HCT116 (cell line): Measurements from ENCODE around the gene TRIM65. TPM values are rescaled to one million over a fixed set of nuclear protein-coding genes. Genes with fewer than 3 reads are reported as not detected.

Source experiments
- ATAC-seq: fragments of 200-7000 bp; cut with Tn5 transposase; 2 replicates; pipeline ENCODE4 v1.9.1; 2020; ENCODE audit warnings: mild to moderate bottlenecking, moderate library complexity
- BruUV-seq: library from RNA; stranded (reverse); fragments of 400-500 nt; replicated peaks from 2 replicates; lab custom pipeline; 2021; lab: Mats Ljungman, UMichigan
- CTCF ChIA-PET: fragments of 300-600 bp; sonication (Branson Sonifier 250); formaldehyde crosslinking; loops from one replicate; lab custom pipeline; 2021; ENCODE audit warnings: antibody characterized with exemption; lab: Charles Lee
- POLR2A ChIA-PET: fragments of 300-600, 350-600 bp; sonication (Branson Sonifier 250); formaldehyde crosslinking; loops from one replicate; lab custom pipeline; 2021; ENCODE audit warnings: antibody characterized with exemption; lab: Charles Lee
- RAD21 ChIA-PET, 2 experiments: fragments of 300-600 bp; sonication (Branson Sonifier 250); formaldehyde crosslinking; loops; one replicate each; lab custom pipeline; 2023; ENCODE audit warnings: low total read pairs in 2 of 2; ENCODE audit not compliant: uncharacterized antibody in 2 of 2, unreplicated experiment in 2 of 2, low non-redundant PET in 1 of 2; lab: Charles Lee
- DNase-seq: peaks from one replicate; pipeline ENCODE4 v3.0.0-alpha.2; 2010; ENCODE audit warnings: low read depth, low spot score
- H2AFZ ChIP-seq: fragments of 200-600 bp; shearing (Covaris generic), sonication (generic); 2 replicates; pipeline ENCODE4 v1.6.1; 2017; ENCODE audit warnings: low read depth, mixed run types, mixed read lengths, antibody characterized with exemption, low read length; ENCODE audit not compliant: poor library complexity, severe bottlenecking
- H3K27ac ChIP-seq: 2 replicates; pipeline ENCODE4 v1.5.1; 2012; ENCODE audit warnings: low read depth, low read length
- H3K27me3 ChIP-seq: fragments of 200-600 bp; sonication (generic); 2 replicates; pipeline ENCODE4 v1.6.1; 2016; ENCODE audit warnings: mixed run types, low read length, mixed read lengths; ENCODE audit not compliant: insufficient read depth
- H3K36me3 ChIP-seq, 2 experiments: fragments of 200-500 bp in 1 of 2; fragments of 200-600 bp in 1 of 2; sonication (Bioruptor generic) in 1 of 2; sonication (generic) in 1 of 2; 2 replicates each; pipeline versions ENCODE4 v1.5.1 to v1.6.1; 2014 to 2016; ENCODE audit warnings: low read length in 2 of 2, inconsistent platforms in 1 of 2, mixed read lengths in 1 of 2, mixed run types in 1 of 2; ENCODE audit not compliant: insufficient read depth in 2 of 2, control insufficient read depth in 1 of 2
- H3K4me1 ChIP-seq, 2 experiments: fragments of 200-600 bp in 1 of 2; sonication (generic) in 1 of 2; 2 replicates each; pipeline versions ENCODE4 v1.5.1 to v1.6.1; 2012 to 2017; ENCODE audit warnings: low read length in 2 of 2, inconsistent platforms in 1 of 2, mild to moderate bottlenecking in 1 of 2, mixed read lengths in 1 of 2, mixed run types in 1 of 2, moderate library complexity in 1 of 2; ENCODE audit not compliant: insufficient read depth in 2 of 2, control insufficient read depth in 1 of 2
- H3K4me2 ChIP-seq: fragments of 200-600 bp; sonication (generic); 2 replicates; pipeline ENCODE4 v1.6.1; 2017; ENCODE audit warnings: mixed run types, low read length, mixed read lengths
- H3K4me3 ChIP-seq, 2 experiments: fragments of 200-600 bp in 1 of 2; sonication (generic) in 1 of 2; replicated peaks in 1 of 2; 2 replicates each; pipeline ENCODE4 v1.5.1; 2011 to 2016; ENCODE audit warnings: low read length in 2 of 2, control low read depth in 1 of 2, low read depth in 1 of 2, mild to moderate bottlenecking in 1 of 2, mixed read lengths in 1 of 2, mixed run types in 1 of 2
- H3K79me2 ChIP-seq: fragments of 200-600 bp; sonication (generic); 2 replicates; pipeline ENCODE4 v1.6.1; 2017; ENCODE audit warnings: mild to moderate bottlenecking, mixed run types, low read length, moderate library complexity, mixed read lengths; ENCODE audit not compliant: insufficient read depth
- H3K9ac ChIP-seq: fragments of 200-600 bp; sonication (generic); 2 replicates; pipeline ENCODE4 v1.6.1; 2016; ENCODE audit warnings: low read length, mixed read lengths
- H3K9me2 ChIP-seq: fragments of 200-600 bp; sonication (generic), shearing (Covaris generic); 2 replicates; pipeline ENCODE4 v1.6.1; 2017; ENCODE audit warnings: mixed run types, mild to moderate bottlenecking, moderate library complexity; ENCODE audit not compliant: insufficient read depth
- H3K9me3 ChIP-seq, 2 experiments: fragments of 200-500 bp in 1 of 2; fragments of 200-600 bp in 1 of 2; sonication (Bioruptor generic) in 1 of 2; sonication (generic) in 1 of 2; 2 replicates each; pipeline ENCODE4 v1.6.1; 2014 to 2017; ENCODE audit warnings: low read length in 2 of 2, mixed read lengths in 2 of 2, inconsistent platforms in 1 of 2, low read depth in 1 of 2, mild to moderate bottlenecking in 1 of 2, mixed run types in 1 of 2, moderate library complexity in 1 of 2; ENCODE audit not compliant: control insufficient read depth in 1 of 2, insufficient read depth in 1 of 2
- H4K20me1 ChIP-seq: fragments of 200-600 bp; sonication (generic), shearing (Covaris generic); 2 replicates; pipeline ENCODE4 v1.6.1; 2017; ENCODE audit warnings: mixed run types, mild to moderate bottlenecking, moderate library complexity; ENCODE audit not compliant: insufficient read depth
- ATF3 ChIP-seq: IDR thresholded peaks from 2 replicates; pipeline ENCODE4 v1.6.1; 2012
- CBX3 ChIP-seq: IDR thresholded peaks from 2 replicates; pipeline ENCODE4 v1.6.1; 2012; ENCODE audit warnings: low read depth
- CEBPB ChIP-seq: IDR thresholded peaks from 2 replicates; pipeline ENCODE4 v1.6.1; 2012; ENCODE audit warnings: low read depth
- EGR1 ChIP-seq: IDR thresholded peaks from 2 replicates; pipeline ENCODE4 v1.6.1; 2012; ENCODE audit warnings: low read depth
- EZH2 ChIP-seq: fragments of 200-600 bp; sonication (generic); IDR thresholded peaks from 2 replicates; pipeline ENCODE4 v1.6.1; 2017; ENCODE audit warnings: antibody characterized with exemption, mixed run types
- EZH2phosphoT487 ChIP-seq: fragments of 200-600 bp; IDR thresholded peaks from 2 replicates; pipeline ENCODE4 v1.6.1; 2018; ENCODE audit warnings: antibody characterized with exemption, borderline replicate concordance
- JUND ChIP-seq: IDR thresholded peaks from 2 replicates; pipeline ENCODE4 v1.6.1; 2012
- MAX ChIP-seq: IDR thresholded peaks from 2 replicates; pipeline ENCODE4 v1.6.1; 2012
- POLR2AphosphoS5 ChIP-seq: IDR thresholded peaks from 2 replicates; pipeline ENCODE4 v1.6.1; 2011; ENCODE audit warnings: mild to moderate bottlenecking, low read depth, low read length, moderate library complexity
- REST ChIP-seq: IDR thresholded peaks from 2 replicates; pipeline ENCODE4 v1.6.1; 2012; ENCODE audit warnings: low read depth
- SIN3A ChIP-seq: IDR thresholded peaks from 2 replicates; pipeline ENCODE4 v1.6.1; 2012; ENCODE audit warnings: low read depth
- SP1 ChIP-seq: IDR thresholded peaks from 2 replicates; pipeline ENCODE4 v1.6.1; 2012; ENCODE audit warnings: low read depth
- ZBTB33 ChIP-seq: IDR thresholded peaks from 2 replicates; pipeline ENCODE4 v1.6.1; 2011; ENCODE audit warnings: mild to moderate bottlenecking, low read length, moderate library complexity; ENCODE audit not compliant: insufficient replicate concordance; ENCODE audit errors: extremely low read depth
- ZFX ChIP-seq: fragments of 450-650 bp; IDR thresholded peaks from 2 replicates; pipeline ENCODE4 v1.6.1; 2017
- intact Hi-C: fragments of 100-400 bp; cut with micrococcal nuclease; formaldehyde crosslinking; loops from 2 replicates; pipeline ENCODE4 v1.10.0; 2022
- total RNA-seq: library from RNA; stranded (reverse); gene quantifications from one replicate; pipeline ENCODE4 v1.2.1, GENCODE V29; 2021; ENCODE audit not compliant: unreplicated experiment

Gene TRIM65
- total RNA-seq, 1 experiment from 2014 or later, result 53.0 TPM

- Histone ChIP-seq H3K27ac (no peak overlapping the region), H4K20me1 (no peaks in the 10 kb centered on the region), H3K79me2 (no peaks in the 10 kb centered on the region), H3K4me2 (no peak overlapping the region), H3K36me3 (0 out of 4 replicates have a peak, but pooled peaks cover 3 to 7% of the 10 kb centered on the region in 2 experiments), H3K9me2 (no peaks in the 10 kb centered on the region), H2AFZ (no peak overlapping the region), H3K27me3 (no peaks in the 10 kb centered on the region), H3K4me1 (peaks cover 10 to 17% of the 10 kb centered on the region in 2 experiments), H3K4me3 (no peak overlapping the region), H3K9ac (no peak overlapping the region), H3K9me3 (no peaks in the 10 kb centered on the region)
- intact Hi-C loops, result no loop called here
- BruUV-seq, result no TSS peak
- ATAC-seq (no peak), DNase-seq (no peak)
- ChIA-PET RAD21 (no interaction called here), CTCF (no interaction called here), POLR2A (no interaction called here)
- TF ChIP-seq JUND (no peak), EZH2phosphoT487 (no peak), ZBTB33 (no peak), EGR1 (no peak)
Observed at GRCh38 chr17:75942473-75942872, 45.7 kb upstream of the TRIM65 start.

GRCh38 chr17:75941442-75941819 is 44.7 kb upstream of the TRIM65 start:
- no peak for ATAC-seq
- H2AFZ ChIP-seq, result peak overlapping the region; percentile 10
- H4K20me1 ChIP-seq, result no peaks in the 10 kb centered on the region
- 0 out of 4 replicates have a peak, but pooled peaks cover 2 to 7% of the 10 kb centered on the region in 2 experiments for H3K36me3 ChIP-seq
- peak overlapping the region; percentile 69 for H3K27ac ChIP-seq
- H3K79me2 ChIP-seq, result no peaks in the 10 kb centered on the region
- no peak for DNase-seq
- no peaks in the 10 kb centered on the region for H3K9me2 ChIP-seq
- H3K9me3 ChIP-seq, result no peaks in the 10 kb centered on the region
- H3K9ac ChIP-seq, result peak overlapping the region; percentile 96
- BruUV-seq, result no TSS peak
- H3K27me3 ChIP-seq, result no peaks in the 10 kb centered on the region
- peak overlapping the region; percentile 95 for H3K4me2 ChIP-seq
- ChIA-PET CTCF (interaction anchor here (1.0 to 1.4 kb wide), 6 partner anchors 14 to 158 kb away, joined by 3 to 8 read pairs (median 4); partner anchors contain the start of genes ACOX1, MRPL38, TEN1 and WBP2), RAD21 (interaction anchor here in 1 of 2 experiments (0.5 kb wide), 1 partner anchor 47 kb away, joined by 6 read pairs; no protein-coding TSS in a partner anchor), POLR2A (interaction anchor here (0.6 to 1.2 kb wide), 11 partner anchors 8 to 599 kb away, joined by 3 to 6 read pairs (median 4); partner anchors contain the start of genes ACOX1, PRCD and TEN1)
- intact Hi-C loops, result loop anchor here (1.0 kb wide), 2 partner anchors 36 to 38 kb away; partner anchors contain the start of genes ACOX1 and TEN1
- peak overlapping the region; percentile 32 to 88 for H3K4me3 ChIP-seq
- H3K4me1 ChIP-seq, result peaks cover 10 to 17% of the 10 kb centered on the region in 2 experiments
- TF ChIP-seq POLR2AphosphoS5 (no peak), SIN3A (no peak), CEBPB (no peak), ATF3 (no peak), SP1 (no peak), ZFX (no peak), EZH2 (no peak), CBX3 (no peak), MAX (no peak), EZH2phosphoT487 (no peak), EGR1 (no peak), REST (no peak)
